GM12878 (cell line): Measurements from ENCODE around the gene RCOR2. TPM values are rescaled to one million over a fixed set of nuclear protein-coding genes. Genes with fewer than 3 reads are reported as not detected.

ENCODE experiments used
- CHD1 ChIP-seq: IDR thresholded peaks from 2 replicates; pipeline ENCODE4 v1.6.1; 2012; ENCODE audit warnings: low read depth, low read length, improper control_type of control experiment
- CHD2 ChIP-seq: IDR thresholded peaks from 2 replicates; pipeline ENCODE4 v1.6.1; 2011; ENCODE audit warnings: low read depth, low read length, improper control_type of control experiment, borderline replicate concordance
- CREM ChIP-seq: IDR thresholded peaks from 2 replicates; pipeline ENCODE4 v1.6.1; 2014; ENCODE audit warnings: antibody characterized with exemption, low read depth
- HCFC1 ChIP-seq: fragments of 150-350 bp; IDR thresholded peaks from 2 replicates; pipeline ENCODE4 v1.6.1; 2014; ENCODE audit warnings: low read length
- IRF4 ChIP-seq: IDR thresholded peaks from 2 replicates; pipeline ENCODE4 v1.6.1; 2011; ENCODE audit warnings: low read depth, low read length
- KAT2A ChIP-seq: conservative IDR thresholded peaks from 2 replicates; pipeline ENCODE4 v1.6.1; 2011; ENCODE audit warnings: low read depth, low read length; ENCODE audit not compliant: control insufficient read depth
- KLF5 ChIP-seq: fragments of 450-650 bp; IDR thresholded peaks from 2 replicates; pipeline ENCODE4 v1.6.1; 2014; ENCODE audit warnings: mild to moderate bottlenecking; ENCODE audit not compliant: partially characterized antibody
- MEF2A ChIP-seq: IDR thresholded peaks from 2 replicates; pipeline ENCODE4 v1.6.1; 2011; ENCODE audit warnings: low read depth, mild to moderate bottlenecking, low read length, moderate library complexity; ENCODE audit not compliant: insufficient read depth
- MXI1 ChIP-seq: fragments of 150-350 bp; IDR thresholded peaks from 2 replicates; pipeline ENCODE4 v1.6.1; 2011; ENCODE audit warnings: low read depth, mild to moderate bottlenecking, inconsistent platforms, low read length, improper control_type of control experiment
- NR2C1 ChIP-seq: fragments of 450-650 bp; IDR thresholded peaks from 2 replicates; pipeline ENCODE4 v1.6.1; 2017; ENCODE audit warnings: antibody characterized with exemption, mild to moderate bottlenecking, moderate library complexity
- PKNOX1 ChIP-seq: fragments of 450-650 bp; IDR thresholded peaks from 2 replicates; pipeline ENCODE4 v1.6.1; 2016; ENCODE audit warnings: mild to moderate bottlenecking
- RBBP5 ChIP-seq: fragments of 200-600 bp; sonication (generic); conservative IDR thresholded peaks from 2 replicates; pipeline ENCODE4 v1.6.1; 2016
- RFX5 ChIP-seq: IDR thresholded peaks from 2 replicates; pipeline ENCODE4 v1.6.1; 2011; ENCODE audit warnings: low read depth, low read length, improper control_type of control experiment
- SIX5 ChIP-seq: IDR thresholded peaks from 2 replicates; pipeline ENCODE4 v1.6.1; 2011; ENCODE audit warnings: mild to moderate bottlenecking, low read depth, low read length, moderate library complexity; ENCODE audit not compliant: severe bottlenecking
- SPI1 ChIP-seq: IDR thresholded peaks from 2 replicates; pipeline ENCODE4 v1.6.1; 2011; ENCODE audit warnings: low read depth, mild to moderate bottlenecking, low read length, moderate library complexity, borderline replicate concordance; ENCODE audit not compliant: insufficient read depth
- SRF ChIP-seq, 2 experiments: IDR thresholded peaks; 2 replicates each; pipeline ENCODE4 v1.6.1; 2011; ENCODE audit warnings: low read depth in 2 of 2, low read length in 2 of 2, mild to moderate bottlenecking in 1 of 2, moderate library complexity in 1 of 2
- ZBTB4 ChIP-seq: fragments of 450-650 bp; formaldehyde crosslinking; IDR thresholded peaks from 2 replicates; pipeline ENCODE4 v1.4.0; 2022; ENCODE audit warnings: mild to moderate bottlenecking, moderate library complexity
- polyA plus RNA-seq, 11 experiments: library from polyadenylated mRNA; depleted of rRNA in 4 of 11; unstranded in 6 of 11; stranded (reverse) in 5 of 11; fragments of >200 nt; fragmentation: Nextera tagmentation in 4 of 11; fragmentation: Illumina TruSeq in 1 of 11; extraction: Ambion mirVana in 4 of 11; extraction: Trizol in 1 of 11; gene quantifications; 1 replicate in 1 of 11; 2 replicates in 10 of 11; pipeline versions ENCODE4 v1.2.1 to v1.2.3, GENCODE V29; 2011 to 2016; ENCODE audit warnings: inconsistent platforms in 2 of 11, missing spikeins in 2 of 11, low read depth in 1 of 11
- total RNA-seq, 4 experiments: library from RNA; depleted of rRNA in 3 of 4; stranded (reverse); fragments of >200 nt in 3 of 4; fragmentation: Illumina TruSeq in 1 of 4; extraction: Trizol in 1 of 4; gene quantifications; 2 replicates each; pipeline versions ENCODE4 v1.2.1 to v1.2.3, GENCODE V29; 2013 to 2021
- TF ChIP-seq, protein P1 (sequence below): IDR thresholded peaks from 2 replicates; pipeline ENCODE4 v1.6.1; 2012; ENCODE audit warnings: low read depth, low read length, improper control_type of control experiment
- TF ChIP-seq, protein P2 (sequence below): fragments of 150-350 bp; IDR thresholded peaks from 2 replicates; pipeline ENCODE4 v1.6.1; 2016; ENCODE audit warnings: low read depth, low read length

Gene RCOR2
- total and polyA plus RNA-seq, 10 of the 15 experiments (the other 5 are each of a cell fraction or from before 2014, with no cell fraction given), result 0.06 to 0.32 (median 0.17) TPM; not detected in 5

DNA sequence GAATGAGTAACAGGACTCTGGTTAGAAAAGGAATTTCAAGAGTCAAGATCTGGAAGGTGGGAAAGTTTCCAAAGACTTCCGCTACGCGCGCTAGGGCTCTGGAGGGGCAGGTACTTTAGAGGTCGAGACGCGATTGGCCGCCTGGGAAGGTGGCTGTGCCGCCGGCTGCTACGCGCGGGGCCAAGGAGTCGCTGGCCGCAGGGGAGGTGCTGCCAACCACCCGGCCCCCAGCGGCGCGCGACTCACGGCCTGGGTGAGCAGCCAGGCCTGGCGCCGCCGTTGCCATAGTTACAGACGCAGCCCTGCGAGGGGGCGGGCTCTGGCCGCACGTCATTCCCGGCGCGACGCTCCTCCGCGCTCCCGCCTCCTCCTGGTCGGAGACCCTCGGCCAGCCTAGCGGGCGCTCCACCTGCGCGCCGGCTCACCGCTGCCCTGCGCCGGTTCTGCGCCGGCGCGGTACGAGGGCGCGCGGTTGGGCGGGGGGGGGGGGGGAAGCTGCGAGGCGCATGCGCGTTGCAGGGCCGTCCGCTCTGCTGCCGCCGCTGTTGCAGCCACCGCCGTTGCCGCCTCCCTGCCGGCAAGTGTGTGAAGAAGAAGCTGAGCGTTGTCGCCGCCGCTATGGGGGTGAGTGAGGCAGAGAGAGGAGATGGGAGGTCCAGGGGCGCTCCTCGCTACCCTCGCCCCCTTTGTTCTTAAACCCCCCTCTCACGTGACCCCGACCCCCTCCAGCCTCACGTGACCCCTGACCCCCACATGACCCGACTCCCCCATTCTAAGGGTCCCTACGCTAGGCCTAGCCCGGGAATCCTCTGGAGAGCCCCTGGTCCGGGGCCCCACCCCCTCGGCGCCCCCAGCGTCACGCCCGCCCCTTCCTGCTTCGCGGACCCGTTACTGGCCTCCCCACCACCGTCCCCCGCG lies 21.8 kb upstream of the RCOR2 start, which contains the start of gene NAA40 (continued):
- no peak for TF ChIP-seq KAT2A
- TF ChIP-seq MXI1, result peak; percentile 95
- TF ChIP-seq SPI1, result no peak
- TF ChIP-seq IRF4, result 0 out of 2 replicates have a peak, but pooled peaks have one; percentile 34
- peak; percentile 48 to 86; a peak in 3 of 4 replicates for TF ChIP-seq SRF (IDR thresholded peaks at IDR 0.05; ENCODE audit: low read depth in 2 of 2, low read length in 2 of 2)
- TF ChIP-seq HCFC1, result peak; percentile 80
- no peak for TF ChIP-seq ZBTB4 (CRISPR knock-in tag)
- no peak for TF ChIP-seq RBBP5
- no peak for TF ChIP-seq PKNOX1
- TF ChIP-seq CREM, result peak; percentile 98
- TF ChIP-seq NR2C1, result peak; percentile 75
- no peak for TF ChIP-seq CHD1
- no peak for TF ChIP-seq RFX5
- no peak for TF ChIP-seq KLF5
- TF ChIP-seq MEF2A, result no peak
- TF ChIP-seq, protein P1, sequence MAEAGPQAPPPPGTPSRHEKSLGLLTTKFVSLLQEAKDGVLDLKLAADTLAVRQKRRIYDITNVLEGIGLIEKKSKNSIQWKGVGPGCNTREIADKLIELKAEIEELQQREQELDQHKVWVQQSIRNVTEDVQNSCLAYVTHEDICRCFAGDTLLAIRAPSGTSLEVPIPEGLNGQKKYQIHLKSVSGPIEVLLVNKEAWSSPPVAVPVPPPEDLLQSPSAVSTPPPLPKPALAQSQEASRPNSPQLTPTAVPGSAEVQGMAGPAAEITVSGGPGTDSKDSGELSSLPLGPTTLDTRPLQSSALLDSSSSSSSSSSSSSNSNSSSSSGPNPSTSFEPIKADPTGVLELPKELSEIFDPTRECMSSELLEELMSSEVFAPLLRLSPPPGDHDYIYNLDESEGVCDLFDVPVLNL, result peak; percentile 62
- TF ChIP-seq, protein P2, sequence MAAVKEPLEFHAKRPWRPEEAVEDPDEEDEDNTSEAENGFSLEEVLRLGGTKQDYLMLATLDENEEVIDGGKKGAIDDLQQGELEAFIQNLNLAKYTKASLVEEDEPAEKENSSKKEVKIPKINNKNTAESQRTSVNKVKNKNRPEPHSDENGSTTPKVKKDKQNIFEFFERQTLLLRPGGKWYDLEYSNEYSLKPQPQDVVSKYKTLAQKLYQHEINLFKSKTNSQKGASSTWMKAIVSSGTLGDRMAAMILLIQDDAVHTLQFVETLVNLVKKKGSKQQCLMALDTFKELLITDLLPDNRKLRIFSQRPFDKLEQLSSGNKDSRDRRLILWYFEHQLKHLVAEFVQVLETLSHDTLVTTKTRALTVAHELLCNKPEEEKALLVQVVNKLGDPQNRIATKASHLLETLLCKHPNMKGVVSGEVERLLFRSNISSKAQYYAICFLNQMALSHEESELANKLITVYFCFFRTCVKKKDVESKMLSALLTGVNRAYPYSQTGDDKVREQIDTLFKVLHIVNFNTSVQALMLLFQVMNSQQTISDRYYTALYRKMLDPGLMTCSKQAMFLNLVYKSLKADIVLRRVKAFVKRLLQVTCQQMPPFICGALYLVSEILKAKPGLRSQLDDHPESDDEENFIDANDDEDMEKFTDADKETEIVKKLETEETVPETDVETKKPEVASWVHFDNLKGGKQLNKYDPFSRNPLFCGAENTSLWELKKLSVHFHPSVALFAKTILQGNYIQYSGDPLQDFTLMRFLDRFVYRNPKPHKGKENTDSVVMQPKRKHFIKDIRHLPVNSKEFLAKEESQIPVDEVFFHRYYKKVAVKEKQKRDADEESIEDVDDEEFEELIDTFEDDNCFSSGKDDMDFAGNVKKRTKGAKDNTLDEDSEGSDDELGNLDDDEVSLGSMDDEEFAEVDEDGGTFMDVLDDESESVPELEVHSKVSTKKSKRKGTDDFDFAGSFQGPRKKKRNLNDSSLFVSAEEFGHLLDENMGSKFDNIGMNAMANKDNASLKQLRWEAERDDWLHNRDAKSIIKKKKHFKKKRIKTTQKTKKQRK, result no peak
- TF ChIP-seq SIX5, result peak; percentile 35
- peak; percentile 55; the same call in 1 of the 2 replicates for TF ChIP-seq CHD2
